Pancreas (tissue), 10 donors: ENCODE results near the gene CAMLG. TPM values are rescaled to one million over a fixed set of nuclear protein-coding genes. Genes with fewer than 3 reads are reported as not detected.
"Not testable (repeated sequence)": the region's sequence is repeated elsewhere in the genome, so short reads cannot be mapped to it uniquely, and the experiment has no call there.

Experiments
- ATAC-seq, 4 donors: fragments of 200-7000 bp; cut with Tn5 transposase; one replicate each; pipeline versions ENCODE4 v1.8.0 to v1.9.1; 2020; ENCODE audit warnings: mild to moderate bottlenecking in 4 of 4, moderate library complexity in 4 of 4
- DNase-seq, 6 donors: peaks; one replicate each; pipeline ENCODE4 v3.0.0-alpha.2; 2020
- FAIRE-seq: peaks from 2 replicates; lab custom pipeline; 2012; peaks lifted over from hg19 to GRCh38; lab: Jason Lieb, UNC
- H3K27ac ChIP-seq, 4 donors: fragments of 200-600 bp; sonication (generic); 1 replicate in 3 of 4; 2 replicates in 1 of 4; pipeline versions ENCODE4 v1.5.0 to v1.8.0; 2020
- H3K27me3 ChIP-seq, 4 donors: fragments of 200-600 bp; one replicate each; pipeline ENCODE4 v1.8.0; 2021
- H3K36me3 ChIP-seq, 3 donors: fragments of 200-600 bp; sonication (generic) in 1 of 3; one replicate each; pipeline versions ENCODE4 v1.5.0 to v1.8.0; 2020 to 2021
- H3K4me1 ChIP-seq, 3 donors: fragments of 200-600 bp; one replicate each; pipeline ENCODE4 v1.8.0; 2021
- H3K4me3 ChIP-seq, 4 donors: fragments of 200-600 bp; sonication (generic) in 2 of 4; one replicate each; pipeline versions ENCODE4 v1.5.0 to v1.8.0; 2020 to 2021
- H3K9me3 ChIP-seq, 4 donors: fragments of 200-600 bp; one replicate each; pipeline ENCODE4 v1.8.0; 2021
- CTCF ChIP-seq, 4 donors: fragments of 200-600 bp; sonication (generic) in 3 of 4; IDR thresholded peaks; one replicate each; pipeline versions ENCODE4 v1.5.0 to v1.8.0; 2021; ENCODE audit warnings: antibody characterized with exemption in 4 of 4
- WGBS, 2 donors: extraction: QIAGEN DNeasy Blood & Tissue Kit; methylation state at CpG; one replicate each; pipeline ENCODE4 v1.1.7; 2013; 5-methylcytosine and 5-hydroxymethylcytosine counted together
- intact Hi-C, 3 donors: fragments of 100-400 bp; cut with DNase I; formaldehyde crosslinking; loops; one replicate each; pipeline versions ENCODE4 v1.11.1 to v1.14.2; 2022
- polyA plus RNA-seq, 2 donors: library from polyadenylated mRNA; stranded (reverse); fragments of 200-250 nt; gene quantifications; one replicate each; pipeline ENCODE4 v1.2.3, GENCODE V29; 2013
- total RNA-seq, 6 donors: library from RNA; stranded (reverse); fragmentation: NEBNext Ultra II Directional in 4 of 6; extraction: Animal tissue kit (Norgen Biotek cat#: 25700) in 4 of 6; gene quantifications; one replicate each; pipeline versions ENCODE4 v1.2.1 to v1.2.4, GENCODE V29; 2021 to 2023
- donor health status: healthy with polysubstance abuse.
- donor health status: DM: no; HTN: no; CAD: no; lungs with moderate emphysema.
- donor health status: DM: no; HTN: no; CAD: no.
- donor health status: control.
- donor health status: control.
- donor health status: Bipolar disorder and iron deficiency.
- donor health status: DM: yes; HTN: yes; CAD: no.
- donor health status: DM: no; HTN: no; CAD: no.
- donor health status: DM: no; HTN: no; CAD: no.
- donor health status: DM: yes; HTN: yes; CAD: no.

CAMLG gene
- total and polyA plus RNA-seq, 8 donors = 10.1 to 28.3 (median 16.2) TPM

- WGBS, 2 donors = 98 to 99% methylated on average over 3 of the region's 3 CpGs
Observed at GRCh38 chr5:134714541-134714940, 23.8 kb upstream of the CAMLG start.

GRCh38 chr5:134715466-134715865 lies 22.9 kb upstream of the CAMLG start:
- H3K36me3 ChIP-seq = peaks cover 0 to 42% (median 17%) of the 10 kb centered on the region in 3 donors
- FAIRE-seq = not testable (repeated sequence)
- WGBS, 2 donors = 91 to 94% methylated on average over 4 of the region's 4 CpGs

More at GRCh38 chr5:134714541-134714940, 23.8 kb upstream of the CAMLG start:
- ATAC-seq (no peak), DNase-seq (no peak), FAIRE-seq (no peak)
- TF ChIP-seq CTCF (IDR thresholded peaks at IDR 0.05) = no peak
- H3K36me3 ChIP-seq = peaks cover 0 to 43% (median 21%) of the 10 kb centered on the region in 3 donors
- no peaks in the 10 kb centered on the region for H3K4me1 ChIP-seq
- no peak overlapping the region for H3K4me3 ChIP-seq
- intact Hi-C loops = no loop called here
- no peak overlapping the region for H3K27ac ChIP-seq
- no peaks in the 10 kb centered on the region for H3K9me3 ChIP-seq
- no peaks in the 10 kb centered on the region for H3K27me3 ChIP-seq

GRCh38 chr5:134724872-134725271 lies 13.5 kb upstream of the CAMLG start:
- Histone ChIP-seq H3K4me1 (no peaks in the 10 kb centered on the region), H3K36me3 (peaks cover 0 to 52% (median 5%) of the 10 kb centered on the region in 3 donors), H3K9me3 (no peaks in the 10 kb centered on the region), H3K27me3 (no peaks in the 10 kb centered on the region), H3K4me3 (no peak overlapping the region), H3K27ac (no peak overlapping the region)
- FAIRE-seq = no peak
- 82 to 87% methylated on average over 1 of the region's 1 CpG for WGBS, 2 donors
- no peak for DNase-seq
- intact Hi-C loops = no loop called here
- no peak for ATAC-seq
- TF ChIP-seq CTCF (IDR thresholded peaks at IDR 0.05) = no peak

More at GRCh38 chr5:134715466-134715865, 22.9 kb upstream of the CAMLG start:
- H3K27me3 ChIP-seq, H3K4me3 ChIP-seq, ATAC-seq, H3K4me1 ChIP-seq, DNase-seq, H3K27ac ChIP-seq, intact Hi-C loops, H3K9me3 ChIP-seq: not testable (repeated sequence)

GRCh38 chr5:134732819-134733218 lies 5.5 kb upstream of the CAMLG start:
- FAIRE-seq (no peak), ATAC-seq (no peak), DNase-seq (no peak)
- no peaks in the 10 kb centered on the region for H3K4me1 ChIP-seq
- H3K27me3 ChIP-seq = no peaks in the 10 kb centered on the region
- no peak overlapping the region for H3K27ac ChIP-seq
- no peaks in the 10 kb centered on the region for H3K9me3 ChIP-seq
- TF ChIP-seq CTCF (IDR thresholded peaks at IDR 0.05) = no peak
- WGBS, 2 donors = 49 to 55% methylated on average over 3 of the region's 3 CpGs
- H3K36me3 ChIP-seq = no peaks in the 10 kb centered on the region
- intact Hi-C loops = no loop called here
- no peak overlapping the region for H3K4me3 ChIP-seq

- no peak for TF ChIP-seq CTCF (IDR thresholded peaks at IDR 0.05)
- H3K27me3 ChIP-seq = no peaks in the 10 kb centered on the region
- 65 to 70% methylated on average over 4 of the region's 4 CpGs for WGBS, 2 donors
- H3K9me3 ChIP-seq = no peaks in the 10 kb centered on the region
- intact Hi-C loops = no loop called here
- ATAC-seq (no peak), DNase-seq (no peak), FAIRE-seq (no peak)
- H3K27ac ChIP-seq = no peak overlapping the region
- peaks cover 0 to 6% (median 0%) of the 10 kb centered on the region in 3 donors for H3K4me1 ChIP-seq
- H3K36me3 ChIP-seq = no peaks in the 10 kb centered on the region
- no peak overlapping the region for H3K4me3 ChIP-seq
Observed at GRCh38 chr5:134735243-134735642, 3.1 kb upstream of the CAMLG start.
